ENCODE results near the gene PHF2.

The PHF2 gene

GRCh38 chr9:93569621-93570174 is 6.7 kb upstream of the PHF2 start:
- no peaks in the 10 kb centered on the region for H3K36me3 ChIP-seq (ENCODE audit: insufficient read depth, low read length)
- no peak overlapping the region for H3K4me3 ChIP-seq (ENCODE audit: low read length)
- no peak overlapping the region for H3K4me2 ChIP-seq (ENCODE audit: low read length)

GRCh38 chr9:93572221-93572620 is 4.2 kb upstream of the PHF2 start:
- H3K4me2 ChIP-seq (ENCODE audit: low read length) = no peak overlapping the region
- H3K27me3 ChIP-seq (ENCODE audit: control insufficient read depth, insufficient read depth, low read length) = no peaks in the 10 kb centered on the region

More at GRCh38 chr9:93569621-93570174, 6.7 kb upstream of the PHF2 start:
- H3K9me3 ChIP-seq (replicated peaks; ENCODE audit: low read length) = peaks cover 5% of the 10 kb centered on the region
- peaks cover 11% of the 10 kb centered on the region for H3K4me1 ChIP-seq (ENCODE audit: control insufficient read depth, insufficient read depth, low read length)
- no peak overlapping the region for H3K9ac ChIP-seq (ENCODE audit: low read depth, low read length)
- no peaks in the 10 kb centered on the region for H3K27me3 ChIP-seq (ENCODE audit: control insufficient read depth, insufficient read depth, low read length)

DNA sequence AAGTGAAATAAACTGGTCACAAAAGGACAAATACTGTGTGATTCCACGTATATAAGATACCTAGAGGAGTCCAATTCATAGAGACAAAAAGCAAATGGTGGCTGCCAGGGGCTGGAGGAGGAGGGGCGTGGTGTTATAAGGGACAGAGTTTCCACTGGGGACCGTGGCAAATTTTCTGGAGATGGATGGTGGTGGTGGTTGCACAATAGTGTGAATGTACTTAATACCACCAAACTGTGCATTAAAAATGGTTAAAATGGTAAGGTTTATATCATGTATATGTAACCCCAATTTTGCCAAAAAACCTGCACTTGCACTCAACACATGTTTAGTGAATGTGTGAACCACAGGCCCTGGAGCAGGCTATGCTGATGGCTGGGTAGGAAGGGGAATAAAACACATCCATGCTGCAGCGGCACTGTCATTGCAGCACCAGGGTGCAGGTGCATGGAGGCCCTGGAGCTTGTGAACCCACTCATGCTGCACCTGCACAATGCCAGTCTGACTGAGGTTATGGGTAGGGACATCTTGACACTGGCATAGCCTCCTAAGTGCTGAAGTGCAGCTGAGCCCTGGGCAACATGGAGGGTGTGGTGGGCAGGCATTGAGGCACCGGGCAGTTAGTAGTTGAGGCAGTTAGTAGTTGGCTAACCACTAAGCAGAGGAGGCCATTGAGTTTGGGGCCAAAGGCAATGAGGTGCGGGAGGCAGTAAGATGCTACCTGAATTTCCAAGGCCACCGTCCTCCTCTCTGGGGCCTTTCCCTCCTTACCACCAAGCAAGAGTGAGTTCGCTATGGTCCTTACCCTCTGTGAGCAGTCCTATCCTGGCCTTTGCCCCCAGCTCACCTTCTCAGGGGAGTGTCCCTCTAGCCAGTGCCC is 3.5 kb upstream of the PHF2 start:
- Histone ChIP-seq H3K27me3 (ENCODE audit: control insufficient read depth, insufficient read depth, low read length) (no peaks in the 10 kb centered on the region), H3K36me3 (ENCODE audit: insufficient read depth, low read length) (no peaks in the 10 kb centered on the region), H3K4me3 (ENCODE audit: low read length) (no peak overlapping the region), H3K4me1 (ENCODE audit: control insufficient read depth, insufficient read depth, low read length) (peaks cover 8% of the 10 kb centered on the region), H3K9me3 (replicated peaks; ENCODE audit: low read length) (peaks cover 5% of the 10 kb centered on the region), H3K4me2 (ENCODE audit: low read length) (no peak overlapping the region), H3K9ac (ENCODE audit: low read depth, low read length) (no peak overlapping the region)

More at GRCh38 chr9:93572221-93572620, 4.2 kb upstream of the PHF2 start:
- H3K9me3 ChIP-seq (replicated peaks; ENCODE audit: low read length) = peaks cover 5% of the 10 kb centered on the region
- H3K4me3 ChIP-seq (ENCODE audit: low read length) = no peak overlapping the region
- no peak overlapping the region for H3K9ac ChIP-seq (ENCODE audit: low read depth, low read length)
- peaks cover 12% of the 10 kb centered on the region for H3K4me1 ChIP-seq (ENCODE audit: control insufficient read depth, insufficient read depth, low read length)
- H3K36me3 ChIP-seq (ENCODE audit: insufficient read depth, low read length) = no peaks in the 10 kb centered on the region

GRCh38 chr9:93573516-93573828 is 2.9 kb upstream of the PHF2 start:
- H3K4me1 ChIP-seq (ENCODE audit: control insufficient read depth, insufficient read depth, low read length) = peaks cover 14% of the 10 kb centered on the region
- no peaks in the 10 kb centered on the region for H3K27me3 ChIP-seq (ENCODE audit: control insufficient read depth, insufficient read depth, low read length)
- no peak overlapping the region for H3K4me2 ChIP-seq (ENCODE audit: low read length)
- no peaks in the 10 kb centered on the region for H3K36me3 ChIP-seq (ENCODE audit: insufficient read depth, low read length)
- H3K4me3 ChIP-seq (ENCODE audit: low read length) = no peak overlapping the region
- H3K9me3 ChIP-seq (replicated peaks; ENCODE audit: low read length) = peaks cover 5% of the 10 kb centered on the region
- H3K9ac ChIP-seq (ENCODE audit: low read depth, low read length) = no peak overlapping the region

DNA sequence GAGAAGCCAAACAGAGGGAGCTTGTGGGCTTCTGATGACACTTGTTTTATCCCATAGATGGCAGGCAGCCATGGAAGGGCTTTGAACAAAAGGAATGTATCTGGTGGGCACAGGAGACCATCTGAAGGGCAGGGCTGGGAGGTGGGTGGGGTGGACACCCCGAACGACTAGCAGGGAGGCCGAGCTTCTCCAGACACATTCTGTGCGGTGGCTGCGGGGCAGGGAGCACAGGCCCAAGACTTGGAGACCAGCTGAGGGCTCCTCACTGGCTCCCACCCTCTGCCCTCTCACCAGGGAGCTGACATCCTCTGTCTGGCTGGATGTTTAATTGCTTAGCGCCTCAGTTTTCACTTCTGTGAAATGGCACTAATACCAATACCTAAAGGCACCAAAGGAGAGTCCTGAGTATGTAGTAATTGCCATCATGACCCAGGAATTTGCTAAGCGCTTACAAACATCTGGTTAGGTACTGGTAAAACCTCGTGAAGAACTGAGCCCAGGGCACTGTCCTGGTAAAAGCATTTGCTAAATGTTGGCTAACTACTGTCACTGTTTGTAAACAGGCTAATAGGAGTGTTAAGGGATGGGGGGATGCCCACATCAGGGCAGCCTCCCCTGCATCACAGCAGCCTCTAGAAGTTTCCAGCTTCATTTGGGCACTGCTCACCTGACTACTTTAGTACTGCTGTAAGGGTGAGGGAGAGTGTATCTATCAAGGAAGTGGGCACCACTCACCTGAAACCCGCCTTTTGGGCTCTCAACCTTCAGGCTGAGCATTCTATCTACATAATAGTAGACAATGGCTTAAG is 2.1 kb upstream of the PHF2 start:
- Histone ChIP-seq H3K4me3 (ENCODE audit: low read length) (no peak overlapping the region), H3K9ac (ENCODE audit: low read depth, low read length) (no peak overlapping the region), H3K36me3 (ENCODE audit: insufficient read depth, low read length) (no peaks in the 10 kb centered on the region), H3K9me3 (replicated peaks; ENCODE audit: low read length) (peaks cover 5% of the 10 kb centered on the region), H3K4me2 (ENCODE audit: low read length) (no peak overlapping the region), H3K27me3 (ENCODE audit: control insufficient read depth, insufficient read depth, low read length) (no peaks in the 10 kb centered on the region), H3K4me1 (ENCODE audit: control insufficient read depth, insufficient read depth, low read length) (peaks cover 19% of the 10 kb centered on the region)

DNA sequence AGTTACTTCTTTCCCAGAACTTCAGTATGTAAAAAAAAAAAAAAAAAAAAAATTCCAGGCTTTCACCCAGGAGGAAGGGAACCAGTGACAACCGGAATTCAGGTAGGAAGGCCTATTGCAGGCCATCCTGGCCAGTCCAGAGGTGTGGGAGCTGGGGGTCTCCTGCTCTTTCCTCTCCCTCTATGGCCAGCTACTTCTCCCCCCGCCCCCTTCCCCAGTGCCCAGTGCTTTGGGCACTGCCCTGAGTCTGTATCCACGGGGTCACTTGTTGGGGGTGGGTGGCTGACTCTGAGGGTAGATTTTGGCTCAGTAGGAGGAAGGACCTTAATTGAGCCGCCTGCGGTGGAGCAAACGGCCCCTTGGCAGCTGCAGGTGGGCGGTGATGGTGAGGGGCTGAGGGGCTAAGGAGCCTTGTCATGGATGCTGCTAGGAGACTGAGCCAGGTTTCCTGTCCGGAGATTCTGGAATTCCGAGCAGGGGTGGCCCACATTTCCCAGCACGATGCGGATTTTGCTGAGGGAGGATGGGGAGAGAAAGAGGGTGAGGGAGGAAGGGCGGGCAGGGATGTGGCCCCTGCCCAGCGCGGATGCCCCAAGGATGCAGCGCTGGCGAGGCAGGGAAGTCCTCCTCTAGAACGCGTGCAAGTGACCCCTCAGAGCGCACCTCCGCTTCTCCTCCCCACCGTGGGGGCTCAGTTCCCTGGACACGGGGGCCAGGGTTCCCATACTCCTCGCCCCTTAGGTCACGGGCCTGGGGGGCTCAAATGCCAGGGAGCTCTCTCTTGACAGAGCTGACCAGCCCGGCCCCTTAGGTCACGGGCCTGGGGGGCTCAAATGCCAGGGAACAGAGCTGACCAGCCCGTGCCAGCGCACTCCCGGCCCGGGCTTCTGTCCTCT is 1.2 kb upstream of the PHF2 start:
- Histone ChIP-seq H3K4me3 (ENCODE audit: low read length) (peak overlapping the region; percentile 94), H3K9me3 (replicated peaks; ENCODE audit: low read length) (peaks cover 5% of the 10 kb centered on the region), H3K4me2 (ENCODE audit: low read length) (peak overlapping the region; percentile 99), H3K9ac (ENCODE audit: low read depth, low read length) (peak overlapping the region; percentile 91), H3K36me3 (ENCODE audit: insufficient read depth, low read length) (no peaks in the 10 kb centered on the region), H3K27me3 (ENCODE audit: control insufficient read depth, insufficient read depth, low read length) (no peaks in the 10 kb centered on the region), H3K4me1 (ENCODE audit: control insufficient read depth, insufficient read depth, low read length) (peaks cover 19% of the 10 kb centered on the region)

DNA sequence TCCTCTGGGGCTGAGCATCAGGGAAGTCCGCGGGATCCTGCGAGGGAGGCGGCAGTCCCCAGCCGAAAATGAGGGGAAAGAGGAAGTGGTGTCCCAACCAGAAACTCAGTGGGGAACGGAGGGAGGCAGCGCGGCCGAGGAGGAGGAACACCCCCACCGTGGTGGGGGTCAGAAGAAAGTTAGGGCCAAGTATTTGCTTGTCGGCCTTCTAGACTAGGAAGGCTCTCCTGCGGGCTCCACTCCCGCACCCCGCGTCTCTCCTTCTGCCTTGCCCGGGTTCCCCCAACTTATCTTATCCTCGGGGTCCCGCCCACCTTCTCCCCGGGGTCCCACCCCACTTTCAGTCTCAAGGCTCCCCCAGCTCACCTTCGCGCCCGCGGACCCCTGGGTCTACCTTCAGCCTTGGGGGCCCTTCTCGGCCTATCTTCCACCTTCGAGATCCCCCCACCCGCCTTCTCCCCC is 557 bp upstream of the PHF2 start:
- H3K36me3 ChIP-seq (ENCODE audit: insufficient read depth, low read length) = no peaks in the 10 kb centered on the region
- peaks cover 4% of the 10 kb centered on the region for H3K9me3 ChIP-seq (replicated peaks; ENCODE audit: low read length)
- peaks cover 21% of the 10 kb centered on the region for H3K4me1 ChIP-seq (ENCODE audit: control insufficient read depth, insufficient read depth, low read length)
- H3K4me3 ChIP-seq (ENCODE audit: low read length) = peak overlapping the region; percentile 94
- H3K27me3 ChIP-seq (ENCODE audit: control insufficient read depth, insufficient read depth, low read length) = no peaks in the 10 kb centered on the region
- peak overlapping the region; percentile 99 for H3K4me2 ChIP-seq (ENCODE audit: low read length)
- H3K9ac ChIP-seq (ENCODE audit: low read depth, low read length) = peak overlapping the region; percentile 91

GRCh38 chr9:93577078-93577974 is 942 bp downstream of the PHF2 start:
- Histone ChIP-seq H3K9me3 (replicated peaks; ENCODE audit: low read length) (no peaks in the 10 kb centered on the region), H3K27me3 (ENCODE audit: control insufficient read depth, insufficient read depth, low read length) (no peaks in the 10 kb centered on the region), H3K4me3 (ENCODE audit: low read length) (peak overlapping the region; percentile 75), H3K4me2 (ENCODE audit: low read length) (peak overlapping the region; percentile 95), H3K4me1 (ENCODE audit: control insufficient read depth, insufficient read depth, low read length) (peaks cover 30% of the 10 kb centered on the region), H3K9ac (ENCODE audit: low read depth, low read length) (peak overlapping the region; percentile 83), H3K36me3 (ENCODE audit: insufficient read depth, low read length) (no peaks in the 10 kb centered on the region)

DNA sequence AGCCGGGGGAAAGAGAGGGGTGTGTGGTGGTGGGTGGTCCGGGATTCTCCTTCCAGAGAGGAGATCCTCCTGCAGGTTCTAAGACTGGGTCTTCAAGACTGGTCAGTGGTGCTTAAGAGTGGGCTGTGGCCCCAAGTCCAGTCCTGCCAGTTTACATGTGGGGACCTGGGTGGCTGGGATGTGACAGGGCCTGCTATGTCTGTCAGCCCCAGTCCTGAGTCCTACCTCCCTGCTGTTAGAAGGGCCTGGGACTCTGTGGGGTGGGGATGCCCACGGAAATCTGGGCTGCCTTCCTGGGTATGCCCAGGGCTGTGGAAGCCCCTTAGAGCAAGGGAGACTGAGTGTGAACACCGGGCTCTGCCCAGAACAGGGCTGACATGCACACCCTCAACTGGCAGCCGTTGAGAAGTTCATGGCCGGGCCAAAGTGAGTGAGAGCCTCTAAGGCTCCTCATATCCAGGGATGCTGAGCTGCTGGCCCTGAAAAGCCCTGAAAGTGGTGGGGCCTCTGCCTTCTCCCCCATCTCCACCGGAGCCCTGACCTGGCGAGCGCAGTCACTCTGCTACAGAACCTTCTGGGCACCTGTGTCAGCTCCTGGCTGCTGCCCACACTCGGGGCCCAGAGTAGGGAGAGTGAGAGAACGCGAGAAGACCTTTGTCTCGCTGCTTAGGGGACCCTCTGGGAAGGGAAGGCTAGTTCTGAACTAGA is 1.7 kb downstream of the PHF2 start:
- no peaks in the 10 kb centered on the region for H3K27me3 ChIP-seq (ENCODE audit: control insufficient read depth, insufficient read depth, low read length)
- H3K4me1 ChIP-seq (ENCODE audit: control insufficient read depth, insufficient read depth, low read length) = peaks cover 33% of the 10 kb centered on the region
- peak overlapping the region; percentile 95 for H3K4me2 ChIP-seq (ENCODE audit: low read length)
- no peaks in the 10 kb centered on the region for H3K9me3 ChIP-seq (replicated peaks; ENCODE audit: low read length)
- H3K36me3 ChIP-seq (ENCODE audit: insufficient read depth, low read length) = no peaks in the 10 kb centered on the region
- peak overlapping the region; percentile 83 for H3K9ac ChIP-seq (ENCODE audit: low read depth, low read length)
- H3K4me3 ChIP-seq (ENCODE audit: low read length) = peak overlapping the region; percentile 75

DNA sequence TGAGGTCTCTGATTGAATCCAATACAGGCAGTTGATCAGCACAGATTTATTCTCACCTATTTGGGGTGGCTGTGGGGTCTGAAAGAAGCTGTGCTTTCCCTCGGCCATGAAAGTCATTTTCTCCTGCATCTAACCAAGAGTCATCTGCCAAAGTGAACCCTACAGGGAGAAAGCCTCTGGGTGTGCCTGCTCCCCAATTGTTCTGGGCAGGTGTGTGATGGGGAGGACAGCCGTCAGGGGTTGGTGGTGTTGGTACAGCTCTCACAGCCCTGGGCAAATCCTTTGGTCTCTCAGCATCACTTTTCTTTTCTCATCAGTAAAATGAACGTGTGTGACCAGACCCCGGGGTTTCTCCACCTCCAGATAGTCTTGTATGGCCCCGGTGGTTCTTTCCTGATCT is 2.5 kb downstream of the PHF2 start:
- Histone ChIP-seq H3K4me1 (ENCODE audit: control insufficient read depth, insufficient read depth, low read length) (peaks cover 33% of the 10 kb centered on the region), H3K4me3 (ENCODE audit: low read length) (no peak overlapping the region)

More for the DNA sequence above, 2.5 kb downstream of the PHF2 start:
- H3K9ac ChIP-seq (ENCODE audit: low read depth, low read length) = peak overlapping the region; percentile 12
- H3K9me3 ChIP-seq (replicated peaks; ENCODE audit: low read length) = no peaks in the 10 kb centered on the region
- no peaks in the 10 kb centered on the region for H3K36me3 ChIP-seq (ENCODE audit: insufficient read depth, low read length)
- peak overlapping the region; percentile 95 for H3K4me2 ChIP-seq (ENCODE audit: low read length)
- no peaks in the 10 kb centered on the region for H3K27me3 ChIP-seq (ENCODE audit: control insufficient read depth, insufficient read depth, low read length)
